ENCODE measurements around the gene SFXN2.
"Not testable (repeated sequence)": the region's sequence is repeated elsewhere in the genome, so short reads cannot be mapped to it uniquely, and the experiment has no call there.

The SFXN2 gene

DNA sequence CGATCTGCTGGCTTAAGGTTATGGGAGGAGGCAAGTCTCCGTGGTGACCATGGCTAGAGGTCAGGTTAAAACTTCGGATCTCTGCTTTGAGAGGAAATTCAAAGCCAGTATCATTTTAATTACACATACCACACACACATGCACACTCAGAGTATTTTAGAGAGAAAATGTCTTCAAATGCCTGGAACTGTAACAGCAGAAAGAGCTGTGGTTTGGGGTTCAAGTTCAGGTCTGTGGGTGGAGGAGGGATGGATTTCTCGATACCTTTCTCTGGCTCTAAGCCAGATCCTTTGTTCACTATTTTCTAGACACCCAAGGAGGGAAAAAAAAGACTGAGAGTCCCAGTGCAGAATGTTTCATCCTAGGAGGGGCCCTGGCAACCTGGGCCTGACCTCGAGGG, 32.7 kb upstream of the SFXN2 start:
- no peak for DNase-seq

DNA sequence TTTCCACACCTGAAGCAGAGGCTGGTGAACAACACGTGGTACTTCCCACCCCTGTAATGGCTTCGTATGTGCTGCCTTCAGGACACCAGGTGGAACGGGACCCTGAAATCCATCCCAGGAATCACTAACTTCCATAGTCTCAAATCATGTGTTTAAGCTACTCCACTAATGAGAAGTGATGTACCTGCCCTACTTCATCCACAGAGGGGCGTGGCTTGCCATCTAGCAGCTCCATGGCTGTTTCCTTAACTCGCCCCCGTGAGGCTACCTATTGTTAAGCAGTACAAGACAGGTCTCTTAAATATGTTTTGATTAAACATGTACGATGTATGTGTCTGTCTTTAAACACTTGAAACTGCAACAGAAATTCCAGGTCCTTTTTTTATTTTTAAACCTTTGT, 32.0 kb upstream of the SFXN2 start:
- no peak for DNase-seq

DNA sequence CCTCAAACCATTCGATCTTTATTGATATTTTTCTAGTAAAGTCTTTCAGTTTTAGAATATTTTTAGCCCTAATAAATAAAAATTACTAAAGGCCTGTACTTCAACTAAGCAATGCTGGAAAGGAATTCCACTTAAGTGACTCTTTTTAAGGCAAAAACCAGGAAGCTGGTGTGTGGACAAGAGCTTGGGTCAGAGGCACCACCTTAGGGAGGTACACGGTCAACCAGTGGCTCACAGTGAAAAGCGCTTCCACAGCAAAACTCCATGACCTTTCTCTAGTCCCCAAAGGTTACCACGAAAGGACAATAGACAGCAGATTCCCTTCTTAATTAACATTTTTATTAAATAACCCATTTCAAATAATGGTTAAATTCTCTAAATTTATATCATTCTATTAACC, 31.5 kb upstream of the SFXN2 start:
- no peak for DNase-seq

DNA sequence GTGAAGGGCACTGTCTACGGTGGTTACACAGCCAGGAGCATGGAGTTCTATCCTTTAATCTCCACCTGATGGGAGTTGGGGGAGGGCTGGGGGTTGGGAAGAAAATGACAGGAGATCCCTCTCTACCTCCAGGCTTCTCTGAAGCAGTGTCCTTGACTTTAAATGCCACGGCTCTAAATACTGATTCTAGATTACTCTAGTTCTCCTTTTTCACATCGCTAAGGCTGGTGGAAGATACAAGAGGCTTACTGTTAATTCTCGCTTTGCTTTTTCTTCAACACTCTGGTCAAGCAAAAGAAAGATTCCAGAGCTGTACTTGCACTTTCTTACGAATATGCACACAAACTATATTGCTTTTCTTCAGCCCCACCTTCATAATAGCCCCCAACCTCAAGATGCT, 30.7 kb upstream of the SFXN2 start:
- no peak for DNase-seq

DNA sequence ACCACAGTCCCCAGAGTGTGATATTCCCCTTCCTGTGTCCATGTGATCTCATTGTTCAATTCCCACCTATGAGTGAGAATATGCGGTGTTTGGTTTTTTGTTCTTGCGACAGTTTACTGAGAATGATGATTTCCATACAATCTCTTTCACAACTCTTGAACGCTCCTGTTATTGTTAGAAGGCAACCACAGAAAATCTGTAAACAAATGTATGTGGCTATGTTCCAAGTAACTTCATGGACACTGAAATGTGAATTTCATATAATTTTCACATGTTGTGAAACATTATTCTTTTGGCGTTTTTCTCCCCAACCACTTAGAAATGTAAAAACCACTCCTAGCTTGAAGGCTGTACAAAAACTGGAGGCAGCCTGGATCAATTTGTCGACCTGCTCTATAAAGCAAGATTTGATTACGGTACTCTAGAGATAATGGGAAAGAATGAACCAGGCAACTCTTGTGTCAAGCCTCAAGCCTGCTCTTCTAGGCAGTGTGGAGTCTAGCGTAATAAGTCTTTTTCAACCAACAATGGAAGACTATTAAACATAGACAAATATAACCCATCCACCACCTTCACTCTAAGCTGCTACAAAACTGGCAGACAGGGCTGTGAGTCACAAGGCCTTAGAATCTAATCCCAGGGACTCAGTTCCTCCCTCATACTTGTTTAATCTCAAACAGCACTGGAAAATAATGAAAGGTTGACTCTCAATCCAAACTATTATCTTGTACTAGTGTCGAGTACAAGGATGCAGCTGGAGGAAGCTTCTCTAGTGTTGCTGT, 23.0 kb upstream of the SFXN2 start:
- DNase-seq, result no peak

- not testable (repeated sequence) for DNase-seq
Observed at GRCh38 chr10:102695401-102695800, 19.0 kb upstream of the SFXN2 start.

DNA sequence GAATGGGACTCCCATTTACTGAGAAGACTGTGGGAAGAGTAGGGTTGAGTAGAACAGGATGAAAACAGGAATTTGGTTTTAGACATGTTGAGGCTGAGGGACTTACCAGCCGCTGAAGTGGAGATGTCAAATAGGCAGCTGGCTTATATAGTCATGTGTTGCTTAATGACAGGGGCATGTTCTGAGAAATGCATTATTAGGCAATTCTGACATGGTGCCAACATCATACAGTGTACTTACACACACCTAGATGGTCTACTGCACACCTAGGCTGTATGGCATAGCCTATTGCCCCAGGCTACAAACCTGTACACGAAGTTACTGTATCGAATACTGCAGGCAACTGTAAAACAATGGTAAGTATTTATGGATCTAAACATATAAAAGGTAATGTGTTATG, 17.7 kb upstream of the SFXN2 start:
- no peak for DNase-seq

DNA sequence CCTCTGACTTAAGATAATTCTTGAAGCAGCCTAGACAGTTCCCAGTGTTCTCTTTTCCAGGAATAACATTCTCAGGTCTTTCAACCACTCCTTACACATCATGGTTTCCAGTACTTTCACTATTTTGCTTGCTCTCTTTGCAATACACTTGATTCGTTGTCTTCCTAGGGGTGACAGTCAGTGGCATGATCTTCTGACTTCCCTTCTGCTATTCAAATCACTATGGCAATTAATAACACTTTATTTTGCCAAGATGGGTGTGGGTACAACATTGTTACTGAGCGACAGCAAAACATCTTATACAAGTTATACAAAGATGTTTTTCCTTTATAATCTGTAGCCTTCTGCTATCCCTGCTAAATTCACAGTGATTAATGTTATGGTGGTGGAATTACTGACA, 15.5 kb upstream of the SFXN2 start:
- no peak for DNase-seq

DNA sequence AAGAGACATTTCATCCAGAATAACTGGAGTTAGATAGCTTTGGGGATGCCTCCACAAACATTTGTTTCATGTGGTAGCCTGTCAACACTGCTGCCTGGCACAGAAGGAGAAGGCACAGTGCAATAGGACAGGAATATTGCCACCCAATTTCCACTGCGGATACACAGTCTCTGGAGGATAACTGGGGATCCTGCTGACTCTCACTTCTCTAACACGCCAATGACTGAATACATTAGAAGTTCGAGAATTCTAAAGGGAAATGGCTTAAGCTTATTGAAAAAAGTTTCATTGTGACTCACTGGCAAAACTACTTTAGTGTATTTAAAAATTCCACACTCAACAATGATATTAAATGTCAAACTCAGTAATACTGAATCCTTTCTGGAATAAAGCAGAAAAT, 13.2 kb upstream of the SFXN2 start:
- DNase-seq, result no peak

DNA sequence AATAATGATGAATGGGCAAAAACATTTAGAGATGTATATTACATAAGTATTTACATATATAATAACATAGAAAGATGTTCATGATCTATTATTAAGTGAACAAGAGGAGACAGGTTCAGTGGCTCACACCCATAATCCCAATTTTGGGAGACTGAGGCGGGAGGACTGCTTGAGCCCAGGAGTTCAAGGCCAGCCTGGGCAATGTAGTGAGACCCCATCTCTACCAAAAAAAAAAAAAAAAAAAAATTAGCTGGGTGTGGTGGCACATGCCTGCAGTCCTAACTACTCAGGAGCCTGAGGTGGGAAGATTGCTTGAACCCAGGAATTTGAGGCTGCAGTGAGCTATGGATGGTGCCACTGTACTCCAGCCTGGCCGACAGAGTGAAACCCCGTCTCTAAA, 12.6 kb upstream of the SFXN2 start:
- no peak for DNase-seq

DNA sequence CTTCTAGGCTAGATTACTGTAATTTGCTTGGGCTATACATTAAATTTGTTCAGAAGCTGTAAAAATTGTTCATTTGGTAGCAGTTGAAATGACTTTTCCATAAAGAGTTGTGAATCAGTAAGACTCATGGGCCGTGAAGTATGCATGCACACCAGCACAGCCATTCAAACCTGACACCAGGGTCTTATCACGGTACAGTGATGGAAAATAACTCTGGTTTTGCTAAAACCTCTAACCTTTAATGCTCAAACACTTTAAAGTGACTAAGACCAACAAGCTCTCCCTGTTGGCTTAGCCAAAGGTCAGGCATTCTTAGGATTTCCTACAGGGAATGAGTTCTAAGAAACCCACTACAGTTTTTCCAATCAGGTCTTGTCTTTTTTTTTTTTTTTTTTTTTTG, 11.7 kb upstream of the SFXN2 start:
- DNase-seq, result no peak

- no peak for DNase-seq
Observed at GRCh38 chr10:102704915-102705314, 9.5 kb upstream of the SFXN2 start.

- DNase-seq, result no peak
Observed at GRCh38 chr10:102705531-102705930, 8.9 kb upstream of the SFXN2 start.

DNA sequence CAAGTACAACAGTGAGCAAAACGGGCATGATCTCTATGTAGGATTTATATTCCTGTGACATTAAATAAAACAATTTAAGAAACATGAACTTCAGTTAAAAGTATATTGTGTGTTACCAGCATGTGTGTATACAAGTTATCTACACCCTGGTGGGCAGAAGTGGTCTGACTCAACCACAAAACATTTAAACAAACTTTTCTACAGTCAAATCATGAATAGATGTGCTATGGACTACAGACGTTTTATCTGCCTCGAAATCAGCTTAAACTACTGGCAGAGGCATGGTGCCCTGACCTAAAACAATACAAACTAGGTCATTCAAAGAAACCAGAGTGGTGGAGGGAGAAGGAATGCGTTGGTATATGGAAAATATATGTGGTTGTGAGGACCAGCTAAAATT, 3.8 kb upstream of the SFXN2 start:
- no peak for DNase-seq

DNA sequence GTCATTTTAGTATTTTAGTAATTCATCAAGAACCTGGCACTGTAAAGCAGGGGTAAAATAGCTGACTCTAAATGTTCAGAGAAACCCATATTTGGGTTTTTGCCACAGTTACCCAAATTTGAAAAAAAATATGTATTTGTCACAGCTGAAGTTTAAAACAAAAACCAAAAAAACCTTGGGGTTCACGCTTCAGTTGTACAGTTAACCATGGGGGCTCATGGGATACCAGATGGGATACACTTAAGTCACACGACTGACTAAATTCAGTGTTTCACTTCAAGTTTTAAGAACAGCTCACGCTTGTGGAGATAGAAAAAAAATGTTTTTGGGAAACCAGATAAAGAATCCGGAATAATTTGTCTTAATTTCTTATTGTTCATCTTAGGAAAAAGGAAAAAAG, 2.3 kb upstream of the SFXN2 start:
- DNase-seq, result no peak

- no peak for DNase-seq
Observed at GRCh38 chr10:102712843-102713538, 1.4 kb upstream of the SFXN2 start.

- DNase-seq, result no peak
Observed at GRCh38 chr10:102713539-102713813, 960 bp upstream of the SFXN2 start.

GRCh38 chr10:102713814-102714620, 419 bp upstream of the SFXN2 start, which contains the start of gene ARL3:
Gene ARL3 (minus strand): TSS chr10:102714397. CDS start chr10:102714275, 122 bp downstream.
- peak; percentile 75 to 92 for DNase-seq

DNA sequence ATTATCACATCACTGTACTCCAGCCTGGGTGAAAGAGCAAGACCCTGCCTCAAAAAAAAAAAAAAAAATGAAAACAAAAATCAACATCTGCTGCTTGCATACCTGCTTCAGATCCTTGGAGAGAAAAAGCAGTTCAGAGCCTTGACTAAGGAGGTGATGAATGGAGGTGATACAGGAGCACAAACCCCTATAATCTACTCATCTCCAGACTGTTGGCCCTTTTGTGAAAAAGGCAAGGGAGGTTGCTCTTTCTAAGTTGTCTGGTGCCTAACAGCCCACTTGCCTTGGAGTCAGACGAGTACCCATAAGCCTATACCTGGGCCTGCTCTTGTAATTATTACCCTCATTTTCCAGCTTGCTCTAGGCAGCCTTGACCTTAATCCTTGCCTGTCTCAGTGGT, 1.4 kb downstream of the SFXN2 start:
- no peak for DNase-seq

DNA sequence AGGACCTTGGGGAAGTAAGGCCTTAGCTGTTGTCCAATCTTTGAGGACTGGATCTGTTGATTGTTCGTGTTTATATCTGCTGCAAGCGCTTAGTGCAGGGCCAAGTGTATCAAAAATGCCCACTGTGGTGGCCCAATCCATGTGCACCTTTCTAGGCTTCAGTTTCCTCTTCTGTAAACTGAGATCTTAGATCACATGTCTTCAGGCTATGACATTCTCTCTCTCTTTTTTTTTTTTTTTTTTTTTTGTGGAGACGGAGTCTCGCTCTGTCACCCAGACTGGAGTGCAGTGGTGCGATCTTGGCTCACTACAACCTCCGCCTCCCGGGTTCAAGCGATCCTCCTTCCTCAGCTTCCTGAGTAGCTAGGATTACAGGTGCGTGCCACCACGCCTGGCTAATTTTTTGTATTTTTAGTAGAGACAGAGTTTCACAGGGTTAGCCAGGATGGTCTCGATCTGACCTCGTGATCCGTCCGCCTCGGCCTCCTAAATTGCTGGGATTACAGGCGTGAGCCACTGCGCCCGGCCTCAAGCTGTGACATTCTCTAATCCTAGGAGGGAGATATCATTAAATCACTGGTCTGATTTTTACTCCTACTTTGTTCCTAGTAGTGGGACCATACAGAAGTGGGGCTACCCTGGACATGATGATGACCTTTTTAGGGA, 2.6 kb downstream of the SFXN2 start:
- not testable (repeated sequence) for DNase-seq

GRCh38 chr10:102718220-102718619, 3.8 kb downstream of the SFXN2 start:
- DNase-seq, result no peak

GRCh38 chr10:102720337-102720736, 5.9 kb downstream of the SFXN2 start:
- no peak for DNase-seq

- no peak for DNase-seq
Observed at GRCh38 chr10:102720775-102721301, 6.4 kb downstream of the SFXN2 start.

Measured in NCI-H524 (cell line).